HG02798 (cell line): ENCODE measurements around the gene PSMB8.
A peak's percentile ranks its signal among the peaks of the same experiment; 100 is the strongest.
"Not testable (repeated sequence)": the region's sequence is repeated elsewhere in the genome, so short reads cannot be mapped to it uniquely, and the experiment has no call there.

ENCODE experiments used
- ATAC-seq: cut with Tn5 transposase; IDR thresholded peaks from one replicate; pipeline ENCODE4 v1.9.1; 2021; ENCODE audit warnings: mild to moderate bottlenecking; ENCODE audit not compliant: unreplicated experiment, poor library complexity

Gene PSMB8

DNA sequence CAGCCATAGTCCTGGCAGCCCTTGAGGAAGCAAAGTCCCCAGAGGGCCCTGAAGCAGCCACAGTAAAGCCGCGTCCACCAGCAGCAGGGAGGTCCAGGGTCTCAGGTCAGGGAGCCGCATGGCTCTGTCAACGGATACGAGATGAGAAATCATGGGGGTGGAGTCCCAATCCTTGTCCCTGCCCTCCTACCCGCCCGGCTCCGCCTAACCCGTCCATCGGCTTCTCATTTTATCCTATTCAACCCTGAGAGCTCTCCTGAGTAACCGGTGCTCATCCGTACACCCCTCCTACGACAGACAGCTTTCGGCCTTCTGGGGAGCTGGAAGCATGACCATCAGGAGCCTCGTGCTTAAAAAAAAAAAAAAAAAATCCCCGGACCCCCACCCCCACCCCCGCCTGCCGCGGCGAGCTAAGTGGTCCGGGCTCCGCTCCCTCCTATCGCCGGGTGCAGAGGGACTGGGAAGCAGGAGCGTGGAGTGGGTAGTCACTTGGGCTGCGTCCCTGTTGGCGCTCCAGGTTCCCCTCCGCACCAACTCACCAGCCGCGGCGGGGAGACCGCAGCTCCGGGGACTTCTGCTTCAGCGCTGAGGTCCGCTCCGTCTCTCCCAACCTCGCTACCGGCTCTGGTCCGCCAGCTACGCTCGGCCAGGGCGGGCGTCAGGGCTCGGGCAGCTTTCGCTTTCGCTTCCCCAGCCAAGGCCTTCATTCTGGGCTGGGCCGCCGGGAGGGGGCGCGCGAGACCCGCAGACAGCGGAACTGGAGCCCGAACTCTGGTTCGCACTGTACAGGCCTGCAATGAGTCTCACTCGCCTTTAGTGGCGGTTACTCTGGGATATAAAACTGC lies 5.5 kb downstream of the PSMB8 start, which contains the start of gene TAP2:
TSS of gene TAP2 (minus strand) at position 626 of the 845 bp plus-strand sequence. CDS start at position 120, 506 bp downstream.
- ATAC-seq: peak; percentile 86

DNA sequence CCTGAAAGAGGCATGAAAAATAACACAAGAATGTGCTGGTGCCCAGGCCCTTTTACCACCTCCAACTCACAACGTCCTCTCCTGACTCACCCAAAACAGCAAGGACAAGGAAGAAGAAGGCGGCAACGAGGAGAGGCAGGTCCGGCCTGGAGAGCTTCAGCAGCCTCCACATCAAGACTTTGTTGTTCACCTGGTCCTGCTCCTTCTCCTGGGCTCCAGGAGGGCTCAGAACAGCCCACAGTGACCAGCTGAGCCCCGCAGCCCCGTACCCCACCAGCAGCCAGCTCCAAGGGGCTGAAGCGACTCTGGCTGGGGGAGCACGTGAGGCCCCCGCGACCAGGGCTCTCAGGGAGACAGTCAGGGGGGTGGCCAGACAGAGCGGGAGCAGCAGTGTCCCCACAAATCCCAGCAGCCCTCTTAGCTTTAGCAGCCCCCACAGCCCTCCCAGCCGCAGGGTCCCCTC lies 6.2 kb downstream of the PSMB8 start:
- no peak for ATAC-seq

DNA sequence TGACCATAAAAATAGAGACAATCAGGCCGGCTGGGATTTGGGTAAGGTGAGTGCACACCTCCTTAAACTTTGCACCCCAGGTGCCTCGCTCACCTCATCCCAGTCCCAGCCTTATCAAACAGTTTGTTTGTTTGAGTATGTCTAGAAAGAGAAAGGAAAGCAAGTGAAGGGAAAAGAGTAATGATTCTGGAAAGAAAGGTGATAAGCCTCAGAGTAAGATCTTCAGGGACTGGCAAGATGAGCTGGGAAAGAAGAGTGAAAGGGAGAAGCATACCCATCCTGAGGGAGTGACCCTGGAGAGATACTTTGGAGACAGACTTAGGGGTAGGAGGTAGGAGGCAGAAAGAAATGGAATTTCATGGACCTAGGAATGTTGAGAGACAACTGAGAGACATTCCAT lies 7.0 kb downstream of the PSMB8 start:
- no peak for ATAC-seq

DNA sequence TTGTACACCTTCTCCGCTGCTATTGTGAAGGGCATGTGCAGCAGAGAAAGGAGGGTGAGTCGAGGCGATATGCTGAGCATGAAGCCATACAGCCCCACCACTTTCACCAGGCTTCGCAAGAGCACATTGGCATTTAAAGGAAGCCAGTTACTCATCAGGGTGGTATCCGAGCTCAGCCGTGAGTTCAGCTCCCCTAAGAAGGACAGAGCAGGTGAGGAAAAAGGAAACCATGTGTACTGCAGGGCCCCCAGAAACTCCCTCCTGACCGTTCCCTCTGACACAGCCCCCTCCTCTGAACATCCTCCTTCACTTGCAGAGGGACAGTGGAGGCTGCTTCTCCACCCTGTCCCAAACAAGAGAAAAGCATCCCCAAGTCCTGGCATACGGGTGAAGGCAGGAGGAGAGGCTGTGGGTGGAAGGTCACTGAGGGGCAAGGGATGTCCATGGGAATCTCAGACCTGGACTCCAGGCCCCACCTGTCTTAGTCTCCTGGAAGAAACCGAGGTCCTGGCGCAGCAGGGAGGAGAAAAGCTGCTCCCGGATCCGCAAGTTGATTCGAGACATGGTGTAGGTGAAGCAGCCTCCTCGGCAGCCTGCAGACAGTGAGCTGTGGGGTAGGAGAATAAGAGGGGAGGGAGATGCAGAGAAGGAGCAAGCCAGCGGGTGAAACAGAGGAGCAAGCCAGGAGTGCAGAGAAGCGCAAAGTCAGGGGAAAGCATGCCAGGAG lies 8.5 kb downstream of the PSMB8 start:
- ATAC-seq: no peak

DNA sequence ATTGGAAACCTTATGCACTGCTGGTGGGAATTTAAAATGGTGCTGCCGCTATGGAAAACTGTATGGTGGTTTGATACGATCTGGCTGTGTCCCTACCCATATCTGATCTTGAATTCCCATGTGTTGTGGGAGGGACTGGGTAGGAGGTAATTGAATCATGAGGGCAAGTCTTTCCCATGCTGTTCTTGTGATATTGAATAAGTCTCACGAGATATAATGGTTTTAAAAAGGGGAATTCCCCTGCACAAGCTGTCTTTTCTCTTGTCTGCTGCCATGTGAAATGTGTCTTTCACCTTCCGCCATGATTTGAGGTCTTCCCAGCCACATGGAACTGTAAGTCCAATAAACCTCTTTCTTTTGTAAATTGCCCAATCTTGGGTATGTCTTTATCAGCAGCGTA lies 10.2 kb downstream of the PSMB8 start:
- no peak for ATAC-seq

DNA sequence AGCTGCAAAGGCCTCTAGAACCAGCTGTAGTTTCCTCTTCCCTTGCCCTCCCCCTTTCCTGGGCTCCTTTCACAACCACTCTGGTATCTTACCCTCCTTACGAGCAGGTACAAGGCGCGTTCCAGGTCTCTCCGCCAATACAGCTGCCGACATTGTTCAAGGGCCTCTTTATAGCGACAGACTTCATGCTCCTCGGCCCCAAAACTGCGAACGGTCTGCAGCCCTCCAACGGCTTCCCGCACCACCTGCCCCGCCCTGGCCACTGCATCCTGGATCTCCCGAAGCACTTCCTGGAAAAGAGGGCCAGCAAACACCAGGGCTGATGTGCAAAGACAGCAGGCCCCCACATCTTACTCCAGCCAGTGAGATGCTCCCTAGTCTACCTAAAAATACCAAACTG lies 11.3 kb downstream of the PSMB8 start:
- no peak for ATAC-seq

DNA sequence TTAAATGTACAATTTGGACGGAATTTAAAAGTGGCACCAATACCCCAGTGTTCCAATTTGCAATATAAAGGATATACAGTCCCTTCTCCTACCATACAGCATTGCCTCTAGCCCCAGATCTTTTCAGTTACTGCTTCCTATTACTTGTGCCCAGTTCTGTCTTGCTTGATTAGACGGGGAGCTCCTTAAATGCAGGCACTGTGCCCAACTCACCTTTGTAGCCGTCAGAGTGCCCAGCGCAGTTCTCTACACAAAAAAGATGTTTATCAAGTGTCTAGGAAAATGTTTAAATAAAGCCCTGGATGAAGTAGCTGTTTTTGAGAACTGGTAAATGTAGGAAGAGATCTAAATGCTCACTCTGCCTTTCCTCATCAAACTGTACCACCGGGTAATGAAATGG lies 12.9 kb downstream of the PSMB8 start:
- no peak for ATAC-seq

DNA sequence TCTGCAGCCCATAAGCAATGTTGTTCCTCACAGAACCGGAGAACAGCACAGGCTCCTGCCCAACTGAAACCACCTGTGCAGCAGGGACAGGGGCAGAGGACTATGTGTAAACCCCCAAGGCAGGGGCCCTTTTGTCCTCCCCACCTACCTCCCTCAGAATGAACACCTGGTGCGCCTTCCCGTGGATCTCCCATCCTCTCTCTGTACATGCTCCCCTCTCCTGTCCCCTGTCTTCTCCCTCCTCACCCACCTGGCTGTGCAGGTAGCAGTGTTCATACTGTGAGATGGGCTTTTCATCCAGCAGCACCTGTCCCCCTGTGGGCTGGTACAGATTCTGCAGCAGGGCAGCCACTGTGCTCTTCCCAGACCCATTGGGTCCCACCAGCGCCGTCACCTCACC lies 13.8 kb downstream of the PSMB8 start:
- ATAC-seq: no peak

DNA sequence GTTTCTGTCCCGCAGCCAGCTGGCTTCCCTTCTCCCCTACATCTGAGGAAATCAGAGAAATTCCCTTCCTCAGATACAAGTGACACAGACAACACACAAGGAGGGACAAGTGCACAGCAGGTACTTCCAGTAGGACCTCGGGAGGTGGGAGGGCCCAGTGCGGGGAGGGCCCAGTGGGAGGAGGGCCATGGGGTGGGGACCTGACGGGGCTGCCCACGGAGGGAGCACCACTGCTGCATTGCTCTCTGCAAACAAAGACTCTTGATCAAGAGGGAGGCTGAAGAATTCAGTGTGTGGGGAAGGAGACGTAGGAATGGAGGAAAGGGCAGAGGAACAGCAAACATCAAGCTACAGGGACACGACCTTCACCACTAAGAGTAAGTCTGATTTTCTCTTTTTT lies 14.4 kb downstream of the PSMB8 start:
- ATAC-seq: no peak

DNA sequence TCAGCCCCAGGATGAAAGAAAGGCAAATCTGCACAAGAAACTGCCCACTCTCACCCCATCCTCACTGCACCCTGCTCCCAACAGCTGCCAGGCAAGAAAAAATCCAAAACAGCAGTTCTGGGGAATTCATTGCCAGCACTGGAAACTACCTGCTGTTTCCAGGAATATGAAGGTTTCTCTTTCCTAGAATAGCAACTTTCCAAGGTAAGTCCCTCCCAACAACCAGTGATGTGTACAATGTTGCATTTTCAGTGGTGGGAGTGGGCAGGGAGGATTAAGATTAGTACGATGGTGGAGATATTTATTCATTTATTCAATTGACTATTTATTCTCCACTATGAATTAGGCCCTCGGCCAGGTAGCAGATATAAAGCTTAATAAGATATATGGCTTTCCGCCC lies 16.8 kb downstream of the PSMB8 start:
- no peak for ATAC-seq

DNA sequence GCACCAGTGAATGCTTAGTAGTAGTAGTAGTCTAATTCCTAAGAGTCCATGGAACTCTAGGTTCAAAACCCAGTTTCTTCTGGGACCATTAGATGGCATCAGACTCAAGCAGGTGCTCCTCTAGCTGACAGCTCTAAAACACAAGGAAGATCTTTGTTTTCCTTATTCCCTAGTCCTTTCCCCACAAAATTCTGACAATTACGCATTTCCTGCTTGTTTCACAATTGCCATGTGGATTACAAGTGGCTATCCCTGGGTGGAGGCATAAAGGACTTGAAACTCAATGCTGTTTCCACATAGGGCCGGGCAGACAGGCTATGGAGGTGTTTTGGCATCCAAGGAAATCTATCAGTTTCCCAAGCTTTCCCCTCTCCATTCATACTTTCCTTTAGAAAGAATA lies 17.9 kb downstream of the PSMB8 start:
- no peak for ATAC-seq

DNA sequence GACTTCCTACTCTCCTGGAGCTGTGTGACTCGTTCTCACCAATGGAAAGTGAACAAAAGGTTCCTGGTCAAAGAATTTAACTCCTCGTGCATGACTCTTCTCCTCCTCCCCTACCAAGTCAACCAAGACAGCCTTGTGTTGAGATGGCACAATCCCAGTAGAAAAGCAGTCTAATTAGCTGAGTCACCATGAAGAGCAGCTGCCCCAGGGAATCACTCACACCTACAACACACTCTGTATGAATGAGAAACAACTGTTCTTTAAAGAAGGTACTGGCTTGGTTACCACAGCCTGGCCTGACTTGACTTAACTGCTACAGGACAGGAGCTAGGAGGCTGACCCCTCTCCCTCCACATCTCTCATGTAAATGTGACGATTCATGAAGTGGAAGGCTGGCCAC lies 24.1 kb downstream of the PSMB8 start:
- no peak for ATAC-seq

DNA sequence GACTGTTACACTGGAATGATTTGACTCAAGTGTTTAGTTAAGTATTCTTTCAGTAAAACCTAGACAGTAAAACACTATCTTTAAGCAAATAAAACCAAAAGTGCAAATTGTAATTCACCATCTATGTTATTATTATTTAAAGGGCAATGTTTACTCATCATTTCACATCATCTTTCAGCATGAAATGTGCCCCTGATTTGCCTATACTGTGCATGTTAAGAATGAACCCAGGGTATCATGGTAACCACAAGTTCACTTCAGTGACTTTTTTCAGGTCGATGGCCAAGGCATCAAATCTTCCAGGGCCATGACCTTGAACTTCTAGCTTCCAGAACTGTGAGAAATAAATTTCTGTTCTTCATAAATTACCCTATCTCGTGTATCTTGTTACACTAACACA lies 25.0 kb downstream of the PSMB8 start:
- ATAC-seq: no peak

DNA sequence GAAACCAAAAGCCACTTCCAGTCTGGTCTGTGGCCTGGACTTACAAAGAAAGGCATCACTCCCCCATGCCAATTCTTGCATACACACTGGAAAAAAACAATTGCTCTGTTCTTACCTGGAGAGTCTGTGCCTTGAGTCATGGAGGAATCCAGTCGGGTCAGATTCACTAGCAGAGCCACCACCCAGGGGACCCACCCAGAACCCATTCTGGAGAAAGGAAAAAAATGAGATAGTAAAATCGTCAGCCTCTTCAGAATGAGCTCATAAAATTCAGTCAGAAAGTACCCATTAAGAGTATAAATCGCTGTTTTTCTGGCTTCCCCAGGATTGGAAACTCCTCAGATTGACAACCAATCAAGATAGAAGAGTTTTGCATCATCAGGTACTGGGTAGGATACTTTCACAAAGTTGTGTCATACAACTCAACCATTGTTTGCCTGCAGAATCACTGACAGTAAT lies 27.1 kb downstream of the PSMB8 start, which contains the start of gene HLA-DOB:
TSS of gene HLA-DOB (minus strand) at position 257 of the 459 bp plus-strand sequence. CDS start at position 206, 51 bp downstream.
- peak; percentile 69 for ATAC-seq

DNA sequence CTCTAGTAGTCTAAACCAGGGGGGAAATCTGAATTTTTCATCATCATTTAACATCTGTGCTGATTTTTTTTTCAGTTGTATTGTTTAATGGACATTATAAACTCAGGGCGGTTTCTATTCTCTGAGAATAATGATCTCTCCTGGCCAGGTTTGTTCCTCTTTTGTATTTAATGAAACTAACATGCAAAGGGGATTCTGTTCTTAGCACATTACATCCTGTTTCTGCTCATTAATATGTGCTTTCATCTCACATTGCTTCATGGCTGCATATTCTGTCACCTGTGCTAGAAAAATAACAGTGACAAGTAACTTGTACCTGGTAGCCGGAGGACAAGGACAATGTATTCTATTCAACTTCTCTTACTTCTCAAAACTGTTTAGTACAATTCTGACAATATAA lies 27.9 kb downstream of the PSMB8 start:
- peak; percentile 51 for ATAC-seq

DNA sequence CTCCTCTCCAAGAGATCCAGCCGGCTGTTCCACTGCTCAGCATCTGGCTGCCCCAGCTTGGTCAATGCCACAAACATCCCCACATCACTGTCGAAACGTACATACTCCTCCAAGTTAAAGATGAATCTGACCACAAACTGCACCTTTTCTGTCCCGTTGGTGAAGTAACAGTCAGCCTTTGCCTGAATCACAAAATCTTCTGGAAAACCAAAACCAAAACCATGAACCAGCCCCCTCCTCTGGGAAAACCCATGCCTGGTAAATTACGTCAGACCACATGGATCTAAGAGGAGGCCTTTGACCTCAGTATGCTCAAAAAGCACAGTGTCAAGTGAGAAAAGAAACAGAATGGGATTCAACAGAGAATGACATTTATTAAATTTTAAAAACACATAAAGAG lies 28.7 kb downstream of the PSMB8 start:
- ATAC-seq: no peak

DNA sequence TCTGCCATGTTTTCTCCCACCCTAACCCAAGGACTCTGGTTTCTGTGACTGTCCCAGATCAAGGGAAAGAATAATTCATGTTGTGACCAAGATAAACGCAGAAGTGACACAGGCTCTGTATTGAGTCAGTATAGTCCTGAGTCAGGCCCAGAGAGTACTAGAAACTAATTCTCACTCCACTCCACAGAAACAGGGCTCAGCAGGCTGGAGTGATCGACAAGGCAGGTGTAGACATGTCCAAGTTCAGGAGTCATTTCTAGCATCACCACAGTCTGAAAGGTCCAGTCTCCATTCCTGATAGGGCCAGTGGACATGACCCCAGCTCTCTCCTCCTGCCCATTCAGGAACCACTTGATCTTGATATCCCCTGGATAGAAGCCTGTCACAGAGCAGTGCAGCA lies 29.7 kb downstream of the PSMB8 start:
- ATAC-seq: no peak

DNA sequence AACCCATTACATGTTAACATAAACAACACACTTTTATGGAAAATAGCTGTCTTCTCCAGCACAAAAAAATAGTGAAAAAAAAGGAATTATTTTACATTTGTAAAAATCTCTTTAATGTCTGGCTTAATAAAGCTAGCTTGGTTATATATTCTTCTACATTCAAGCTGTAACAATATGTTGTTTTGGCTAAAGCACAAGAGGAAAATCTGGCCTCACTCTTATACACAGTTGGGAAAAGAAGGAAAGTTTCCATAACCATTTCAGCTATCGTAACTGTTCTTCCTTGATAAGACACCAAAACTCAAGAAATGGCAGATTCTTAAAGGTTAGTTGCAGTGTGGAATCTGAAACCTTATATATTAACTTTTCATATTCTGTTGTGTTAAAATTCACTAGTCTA lies 34.7 kb downstream of the PSMB8 start:
- ATAC-seq: no peak

DNA sequence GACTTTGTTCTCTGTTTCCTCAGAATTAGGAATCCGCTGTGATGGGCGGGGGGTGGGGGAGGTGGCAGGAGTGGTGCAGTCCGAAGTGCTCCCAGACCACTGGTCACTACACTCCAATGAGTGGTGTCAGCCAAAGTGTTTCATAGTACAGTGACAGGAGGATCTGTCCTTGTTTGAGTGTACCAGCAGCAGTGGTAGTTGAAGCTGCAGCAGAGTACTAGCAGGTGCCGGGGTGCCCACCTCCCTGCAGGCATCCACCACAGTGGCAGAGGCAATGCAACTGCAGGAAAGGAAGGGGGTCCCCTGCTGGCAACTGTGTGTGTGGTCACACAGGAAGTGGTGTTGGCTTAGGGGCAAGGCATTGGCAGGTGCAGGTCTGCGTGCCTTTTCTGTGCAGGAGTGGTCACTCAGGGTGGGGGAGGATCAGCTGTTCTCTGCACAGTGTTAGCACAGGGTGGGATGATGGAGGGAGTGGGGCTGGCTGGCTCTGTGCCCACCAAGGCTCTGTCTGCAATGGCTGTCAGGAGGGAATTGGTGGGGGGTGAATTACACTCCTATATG lies 36.7 kb downstream of the PSMB8 start:
- no peak for ATAC-seq

DNA sequence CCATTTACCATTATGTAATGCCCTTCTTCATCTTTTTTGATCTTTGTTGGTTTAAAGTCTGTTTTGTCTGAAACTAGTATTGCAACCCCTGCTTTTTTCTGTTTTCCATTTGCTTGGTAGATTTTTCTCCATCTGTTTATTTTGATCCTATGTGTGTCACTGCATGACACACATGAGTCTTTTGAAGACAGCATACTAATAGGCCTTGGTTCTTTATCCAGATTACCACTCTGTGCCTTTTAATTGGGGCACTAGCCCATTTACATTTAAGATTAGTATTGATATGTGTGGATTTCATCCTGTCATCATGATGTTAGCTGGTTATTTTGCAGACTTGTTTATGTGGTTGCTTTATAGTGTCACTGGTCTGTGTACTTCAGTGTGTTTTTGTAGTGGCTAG lies 38.4 kb downstream of the PSMB8 start:
- ATAC-seq: not testable (repeated sequence)

DNA sequence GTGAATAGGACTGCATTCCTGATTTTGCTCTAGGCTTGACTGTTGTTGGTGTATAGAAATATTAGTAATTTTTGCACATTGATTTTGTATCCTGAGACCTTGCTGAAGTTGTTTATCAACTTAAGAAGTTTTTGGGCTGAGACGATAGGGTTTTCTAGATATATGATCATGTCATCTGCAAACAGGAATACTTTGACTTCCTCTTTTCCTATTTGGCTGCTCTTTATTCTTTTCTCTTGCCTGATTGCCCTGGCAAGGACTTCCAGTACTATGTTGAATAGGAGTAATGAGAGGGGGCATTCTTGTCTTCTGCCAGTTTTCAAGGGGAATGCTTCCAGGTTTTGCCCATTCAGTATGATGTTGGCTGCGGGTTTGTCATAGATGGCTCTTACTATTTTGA lies 40.4 kb downstream of the PSMB8 start:
- no peak for ATAC-seq
